Neural cell (in vitro differentiated cells): ENCODE results near the gene RALGAPB.

Source experiments
- CTCF ChIP-seq: fragments of 450-650 bp; IDR thresholded peaks from 2 replicates; pipeline ENCODE4 v1.5.1; 2014; ENCODE audit warnings: antibody characterized with exemption, mild to moderate bottlenecking, moderate library complexity; ENCODE audit not compliant: poor library complexity, severe bottlenecking
- EP300 ChIP-seq: fragments of 450-650 bp; conservative IDR thresholded peaks from 2 replicates; pipeline ENCODE4 v1.6.1; 2014; ENCODE audit warnings: antibody characterized with exemption, mild to moderate bottlenecking, moderate library complexity; ENCODE audit not compliant: poor library complexity, severe bottlenecking
- POLR2AphosphoS5 ChIP-seq: IDR thresholded peaks from 2 replicates; pipeline ENCODE4 v1.6.1; 2012
- RAD21 ChIP-seq: fragments of 450-650 bp; conservative IDR thresholded peaks from 2 replicates; pipeline ENCODE4 v1.6.1; 2014; ENCODE audit warnings: antibody characterized with exemption, mild to moderate bottlenecking, moderate library complexity
- REST ChIP-seq: IDR thresholded peaks from 2 replicates; pipeline ENCODE4 v1.6.1; 2012; ENCODE audit warnings: borderline replicate concordance

GRCh38 chr20:38536310-38536709 is 63.7 kb downstream of the RALGAPB start:
- TF ChIP-seq RAD21 (no peak), CTCF (no peak), REST (no peak), EP300 (no peak), POLR2AphosphoS5 (no peak)
